H1 (cell line): ENCODE data around the gene MGST3. TPM values are rescaled to one million over a fixed set of nuclear protein-coding genes. Genes with fewer than 3 reads are reported as not detected.

Source experiments
- ASH2L ChIP-seq: fragments of 200-600, 300-600 bp; sonication (generic); IDR thresholded peaks from one replicate; pipeline ENCODE4 v1.7.1; 2017; ENCODE audit warnings: low read length
- BACH1 ChIP-seq: IDR thresholded peaks from 2 replicates; pipeline ENCODE4 v1.6.1; 2012; ENCODE audit warnings: low read length, improper control_type of control experiment
- BRCA1 ChIP-seq: IDR thresholded peaks from 2 replicates; pipeline ENCODE4 v1.6.1; 2012; ENCODE audit warnings: low read depth, low read length, improper control_type of control experiment
- CBX8 ChIP-seq: fragments of 300-800, 300-1000 bp; sonication (generic); IDR thresholded peaks from 2 replicates; pipeline ENCODE4 v1.7.1; 2016; ENCODE audit warnings: low read depth, low read length, borderline replicate concordance
- CEBPB ChIP-seq: IDR thresholded peaks from 2 replicates; pipeline ENCODE4 v1.6.1; 2012; ENCODE audit warnings: low read depth, low read length
- CHD1 ChIP-seq: IDR thresholded peaks from 2 replicates; pipeline ENCODE4 v1.6.1; 2012; ENCODE audit warnings: low read depth, low read length, improper control_type of control experiment
- CTCF ChIP-seq, 3 experiments: IDR thresholded peaks; 1 replicate in 2 of 3; 2 replicates in 1 of 3; pipeline versions ENCODE4 v1.5.1 to v1.6.1; 2011; ENCODE audit warnings: low read length in 3 of 3, mild to moderate bottlenecking in 3 of 3, inconsistent platforms in 2 of 3, low read depth in 1 of 3, moderate library complexity in 1 of 3; ENCODE audit not compliant: insufficient read depth in 1 of 3; ENCODE audit errors: control extremely low read depth in 1 of 3
- FOSL1 ChIP-seq: IDR thresholded peaks from 2 replicates; pipeline ENCODE4 v1.6.1; 2011; ENCODE audit warnings: mild to moderate bottlenecking, low read depth, low read length, moderate library complexity; ENCODE audit not compliant: insufficient read depth
- GTF2F1 ChIP-seq: IDR thresholded peaks from 2 replicates; pipeline ENCODE4 v1.6.1; 2012; ENCODE audit warnings: low read depth, low read length, improper control_type of control experiment, borderline replicate concordance
- HDAC6 ChIP-seq: IDR thresholded peaks from one replicate; pipeline ENCODE4 v1.7.1; 2012; ENCODE audit warnings: low read depth, mild to moderate bottlenecking, inconsistent platforms, low read length, moderate library complexity
- JUND ChIP-seq: IDR thresholded peaks from 2 replicates; pipeline ENCODE4 v1.6.1; 2011; ENCODE audit warnings: mild to moderate bottlenecking, improper control_type of control experiment, low read length
- KDM4A ChIP-seq: IDR thresholded peaks from one replicate; pipeline ENCODE4 v1.7.1; 2012; ENCODE audit warnings: low read depth, mild to moderate bottlenecking, moderate library complexity, low read length, inconsistent platforms; ENCODE audit not compliant: severe bottlenecking
- MAFK ChIP-seq: IDR thresholded peaks from 2 replicates; pipeline ENCODE4 v1.6.1; 2012; ENCODE audit warnings: low read depth, mild to moderate bottlenecking, improper control_type of control experiment, low read length
- NANOG ChIP-seq: IDR thresholded peaks from 2 replicates; pipeline ENCODE4 v1.6.1; 2011; ENCODE audit warnings: low read length, low read depth, mild to moderate bottlenecking, inconsistent platforms; ENCODE audit not compliant: insufficient read depth, poor library complexity, severe bottlenecking
- PHF8 ChIP-seq: fragments of 200-600 bp; sonication (generic); conservative IDR thresholded peaks from 2 replicates; pipeline ENCODE4 v1.7.1; 2012; ENCODE audit warnings: low read depth, mild to moderate bottlenecking, inconsistent platforms, low read length, moderate library complexity
- POU5F1 ChIP-seq: IDR thresholded peaks from 2 replicates; pipeline ENCODE4 v1.6.1; 2011; ENCODE audit warnings: low read depth, mild to moderate bottlenecking, low read length, moderate library complexity
- RFX5 ChIP-seq: IDR thresholded peaks from 2 replicates; pipeline ENCODE4 v1.6.1; 2011; ENCODE audit warnings: low read depth, low read length, improper control_type of control experiment, borderline replicate concordance
- SP2 ChIP-seq: IDR thresholded peaks from 2 replicates; pipeline ENCODE4 v1.6.1; 2012; ENCODE audit warnings: mild to moderate bottlenecking, low read length, inconsistent platforms
- SRF ChIP-seq: IDR thresholded peaks from 2 replicates; pipeline ENCODE4 v1.6.1; 2011; ENCODE audit warnings: mild to moderate bottlenecking, low read depth, low read length, moderate library complexity
- SUZ12 ChIP-seq: fragments of 200-600 bp; sonication (generic); IDR thresholded peaks from 2 replicates; pipeline ENCODE4 v1.6.1; 2012; ENCODE audit warnings: mild to moderate bottlenecking, inconsistent platforms, low read length, moderate library complexity, mixed read lengths
- TBP ChIP-seq: IDR thresholded peaks from 2 replicates; pipeline ENCODE4 v1.6.1; 2011; ENCODE audit warnings: low read depth, low read length, improper control_type of control experiment
- USF2 ChIP-seq: IDR thresholded peaks from 2 replicates; pipeline ENCODE4 v1.6.1; 2011; ENCODE audit warnings: low read length, improper control_type of control experiment
- polyA plus RNA-seq, 7 experiments: library from polyadenylated mRNA; depleted of rRNA in 3 of 7; stranded (reverse) in 5 of 7; unstranded in 2 of 7; fragments of >200 nt in 5 of 7; fragments of 200-250 nt in 2 of 7; gene quantifications; 1 replicate in 5 of 7; 2 replicates in 1 of 7; 4 replicates in 1 of 7; pipeline versions ENCODE4 v1.2.1 to v1.2.3, GENCODE V29; 2011 to 2013; ENCODE audit warnings: missing spikeins in 2 of 7, mixed read lengths in 2 of 7
- total RNA-seq: library from RNA; stranded (reverse); fragmentation: NEBNext Ultra II Directional; extraction: Animal tissue kit (Norgen Biotek cat#: 25700); gene quantifications from 2 replicates; pipeline ENCODE4 v1.2.1, GENCODE V29; 2021

Gene MGST3
- total and polyA plus RNA-seq, 2 of the 8 experiments (the other 6 are each of a cell fraction or from before 2014, with no cell fraction given) = 124 to 257 TPM

GRCh38 chr1:165597883-165598675 is 33.0 kb upstream of the MGST3 start (continued):
- TF ChIP-seq SUZ12 = no peak
- no peak for TF ChIP-seq BRCA1
- no peak for TF ChIP-seq TBP
- TF ChIP-seq NANOG = no peak
- TF ChIP-seq BACH1 = no peak
- TF ChIP-seq CHD1 = no peak
- no peak for TF ChIP-seq GTF2F1
- TF ChIP-seq CBX8 = no peak
- TF ChIP-seq CTCF (IDR thresholded peaks at IDR 0.05; ENCODE audit: control extremely low read depth in 1 of 3, insufficient read depth in 1 of 3, low read depth in 1 of 3, low read length in 3 of 3) = no peak
- no peak for TF ChIP-seq USF2
- TF ChIP-seq MAFK = no peak
- peak; percentile 74 for TF ChIP-seq ASH2L
- no peak for TF ChIP-seq JUND
- peak; percentile 53 for TF ChIP-seq PHF8
- TF ChIP-seq SP2 = no peak
- TF ChIP-seq HDAC6 = no peak
- no peak for TF ChIP-seq SRF
- peak; percentile 37 for TF ChIP-seq KDM4A
- TF ChIP-seq POU5F1 = no peak
- no peak for TF ChIP-seq CEBPB
- no peak for TF ChIP-seq FOSL1
- TF ChIP-seq RFX5 = no peak
